ENCODE results near the gene TMEM245.

Gene TMEM245

GRCh38 chr9:109113254-109113653 lies 6.5 kb downstream of the TMEM245 start:
- in situ Hi-C loops (cut with HindIII; ENCODE audit: low pct_ligation_motif_present, low pct_unique_long_range_greater_than_20kb, low sequenced_read_pairs): no loop called here
- no peak for DNase-seq

GRCh38 chr9:109110329-109111021 lies 9.3 kb downstream of the TMEM245 start:
- in situ Hi-C loops (cut with HindIII; ENCODE audit: low pct_ligation_motif_present, low pct_unique_long_range_greater_than_20kb, low sequenced_read_pairs): no loop called here
- peak; percentile 75 for DNase-seq

- in situ Hi-C loops (cut with HindIII; ENCODE audit: low pct_ligation_motif_present, low pct_unique_long_range_greater_than_20kb, low sequenced_read_pairs): no loop called here
Observed at GRCh38 chr9:109109967-109110328, 9.8 kb downstream of the TMEM245 start.

DNA sequence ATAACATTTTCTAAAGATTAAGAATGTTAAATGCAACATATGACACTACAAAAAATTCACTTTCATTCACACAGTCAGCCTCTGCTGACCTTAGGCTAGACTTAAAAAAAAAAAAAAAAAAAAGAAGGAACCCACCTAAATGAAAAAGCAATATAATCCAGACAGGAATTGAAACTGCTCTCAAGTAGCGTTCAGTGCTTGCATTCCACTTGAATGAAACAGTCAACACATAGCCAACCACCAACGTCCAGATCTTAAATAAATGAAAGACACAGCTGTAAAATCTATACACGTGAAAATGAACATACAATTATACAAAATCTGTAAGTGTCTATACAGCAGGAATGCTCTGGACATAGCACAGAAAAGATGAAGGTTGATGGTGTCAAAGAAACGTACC lies 11.4 kb downstream of the TMEM245 start:
- in situ Hi-C loops (cut with HindIII; ENCODE audit: low pct_ligation_motif_present, low pct_unique_long_range_greater_than_20kb, low sequenced_read_pairs): no loop called here
- DNase-seq: peak; percentile 31

More at GRCh38 chr9:109109967-109110328, 9.8 kb downstream of the TMEM245 start:
- peak; percentile 30 for DNase-seq

GRCh38 chr9:109107402-109108240 lies 12.1 kb downstream of the TMEM245 start:
- in situ Hi-C loops (cut with HindIII; ENCODE audit: low pct_ligation_motif_present, low pct_unique_long_range_greater_than_20kb, low sequenced_read_pairs): no loop called here
- DNase-seq: peak; percentile 71

DNA sequence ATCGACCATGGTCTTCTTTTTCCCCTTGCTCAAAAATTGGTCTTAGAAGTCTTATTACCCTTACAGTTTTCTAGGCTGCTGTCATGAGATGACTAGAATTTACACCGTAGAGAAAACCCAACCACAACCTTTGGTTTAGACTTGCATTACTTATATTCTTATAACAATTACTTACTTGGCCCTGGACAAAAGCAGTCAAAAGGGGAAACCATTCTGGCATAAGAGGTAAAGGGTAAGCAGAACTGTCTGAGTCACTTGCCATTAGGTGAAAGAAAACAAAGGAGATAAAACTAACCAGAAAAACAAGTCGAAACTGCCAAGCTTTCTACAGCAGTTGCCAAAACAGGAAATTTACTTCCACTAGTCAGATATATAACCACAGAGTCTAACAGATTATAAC lies 17.9 kb downstream of the TMEM245 start:
- in situ Hi-C loops (cut with HindIII; ENCODE audit: low pct_ligation_motif_present, low pct_unique_long_range_greater_than_20kb, low sequenced_read_pairs): no loop called here
- DNase-seq: no peak

DNA sequence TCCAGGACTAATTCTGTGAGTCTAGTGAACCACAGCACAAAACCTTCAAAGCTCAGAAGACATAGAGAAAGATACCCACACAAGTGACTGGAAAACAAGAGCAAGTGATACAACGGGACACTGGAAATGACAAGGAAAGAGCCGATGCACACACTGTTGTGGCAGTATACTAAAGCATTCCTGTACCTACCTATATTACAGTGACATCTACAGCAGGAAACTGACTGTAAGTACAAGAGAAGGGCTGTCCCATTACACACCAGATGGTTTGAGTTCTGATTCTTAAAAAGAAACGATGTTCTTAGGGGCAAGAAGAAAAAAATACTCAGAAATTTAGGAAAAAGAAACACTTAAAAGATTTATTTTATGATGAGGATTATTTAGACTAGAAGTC lies 18.5 kb downstream of the TMEM245 start:
- no peak for DNase-seq
- in situ Hi-C loops (cut with HindIII; ENCODE audit: low pct_ligation_motif_present, low pct_unique_long_range_greater_than_20kb, low sequenced_read_pairs): no loop called here

- in situ Hi-C loops (cut with HindIII; ENCODE audit: low pct_ligation_motif_present, low pct_unique_long_range_greater_than_20kb, low sequenced_read_pairs): no loop called here
Observed at GRCh38 chr9:109100543-109101201, 19.1 kb downstream of the TMEM245 start.

DNA sequence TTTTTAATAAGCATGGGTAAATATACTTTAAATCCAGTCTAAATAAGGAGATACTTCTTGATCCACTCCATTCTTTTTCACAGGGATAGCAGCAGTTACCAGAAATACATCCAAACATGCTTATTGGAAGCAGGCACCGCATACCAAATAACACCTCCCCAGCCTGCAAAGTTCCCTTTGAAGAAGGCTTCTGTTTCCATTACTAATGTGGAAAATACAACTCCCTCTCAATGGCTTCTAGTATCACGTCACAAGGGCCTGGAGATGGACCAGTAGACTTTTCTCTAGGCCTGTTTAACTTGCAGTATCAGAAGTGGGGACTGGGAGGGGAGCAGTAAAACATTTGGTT lies 20.8 kb downstream of the TMEM245 start:
- DNase-seq: no peak
- in situ Hi-C loops (cut with HindIII; ENCODE audit: low pct_ligation_motif_present, low pct_unique_long_range_greater_than_20kb, low sequenced_read_pairs): no loop called here

More at GRCh38 chr9:109100543-109101201, 19.1 kb downstream of the TMEM245 start:
- no peak for DNase-seq

- DNase-seq: no peak
- in situ Hi-C loops (cut with HindIII; ENCODE audit: low pct_ligation_motif_present, low pct_unique_long_range_greater_than_20kb, low sequenced_read_pairs): no loop called here
Observed at GRCh38 chr9:109098171-109098959, 21.4 kb downstream of the TMEM245 start.

GRCh38 chr9:109097146-109097545 lies 22.6 kb downstream of the TMEM245 start:
- in situ Hi-C loops (cut with HindIII; ENCODE audit: low pct_ligation_motif_present, low pct_unique_long_range_greater_than_20kb, low sequenced_read_pairs): no loop called here

DNA sequence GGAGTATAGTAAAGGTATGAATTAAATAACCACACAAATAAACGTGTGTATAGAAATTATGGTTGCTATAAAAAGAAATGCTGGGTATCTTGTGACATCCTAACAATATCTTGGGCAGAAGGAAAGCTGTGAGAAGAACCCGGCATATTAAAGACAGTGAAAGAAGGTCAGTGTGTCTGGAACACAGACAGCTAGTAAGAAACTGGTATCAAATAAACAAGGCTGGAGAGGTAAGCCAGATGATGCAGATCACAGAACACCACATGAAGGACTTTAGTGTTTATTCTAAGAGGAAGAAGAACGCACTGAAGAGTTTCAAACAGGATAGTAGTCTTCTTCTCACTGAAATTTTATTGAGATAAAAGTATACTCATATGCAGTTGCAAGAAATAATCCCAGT lies 24.4 kb downstream of the TMEM245 start:
- in situ Hi-C loops (cut with HindIII; ENCODE audit: low pct_ligation_motif_present, low pct_unique_long_range_greater_than_20kb, low sequenced_read_pairs): no loop called here
- no peak for DNase-seq

More at GRCh38 chr9:109097146-109097545, 22.6 kb downstream of the TMEM245 start:
- no peak for DNase-seq

DNA sequence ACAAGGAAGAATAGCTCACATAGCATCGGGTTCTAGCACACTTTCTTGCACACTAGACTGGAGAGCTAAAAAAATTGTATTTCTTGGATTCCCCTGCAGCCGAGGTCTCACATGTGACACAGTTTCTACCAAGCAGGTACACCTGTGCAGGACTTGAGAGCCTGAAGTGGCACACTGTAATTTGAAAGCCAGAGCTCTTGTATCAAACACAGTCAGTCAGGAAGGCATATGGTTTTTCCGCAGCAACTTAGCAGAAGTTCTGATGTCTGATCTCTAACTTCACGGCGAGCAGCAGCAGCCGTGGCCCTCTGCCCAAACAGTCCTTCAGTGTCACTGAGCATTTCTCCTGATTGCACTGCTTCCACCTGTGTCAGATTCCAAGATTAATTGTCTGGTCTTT lies 25.5 kb downstream of the TMEM245 start:
- in situ Hi-C loops (cut with HindIII; ENCODE audit: low pct_ligation_motif_present, low pct_unique_long_range_greater_than_20kb, low sequenced_read_pairs): no loop called here
- DNase-seq: no peak

DNA sequence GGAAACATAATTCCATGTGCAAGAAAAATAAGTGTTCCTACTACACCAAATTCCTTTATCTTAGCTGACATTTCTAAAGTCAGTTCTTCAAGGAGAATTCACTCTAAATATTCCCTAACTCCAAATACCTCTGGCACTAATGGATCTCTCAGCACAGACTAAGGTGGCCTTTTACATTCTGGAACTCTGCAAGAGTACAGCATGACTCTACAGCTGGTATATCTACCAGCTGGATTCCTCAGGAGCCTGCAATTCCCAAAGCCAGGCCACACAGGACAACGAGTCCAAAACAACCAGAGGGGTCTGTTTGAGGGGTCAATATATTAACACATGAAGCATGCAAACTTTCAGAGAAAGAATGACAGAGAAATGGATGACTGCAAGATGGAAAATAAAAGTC lies 27.2 kb downstream of the TMEM245 start:
- in situ Hi-C loops (cut with HindIII; ENCODE audit: low pct_ligation_motif_present, low pct_unique_long_range_greater_than_20kb, low sequenced_read_pairs): no loop called here
- DNase-seq: no peak

DNA sequence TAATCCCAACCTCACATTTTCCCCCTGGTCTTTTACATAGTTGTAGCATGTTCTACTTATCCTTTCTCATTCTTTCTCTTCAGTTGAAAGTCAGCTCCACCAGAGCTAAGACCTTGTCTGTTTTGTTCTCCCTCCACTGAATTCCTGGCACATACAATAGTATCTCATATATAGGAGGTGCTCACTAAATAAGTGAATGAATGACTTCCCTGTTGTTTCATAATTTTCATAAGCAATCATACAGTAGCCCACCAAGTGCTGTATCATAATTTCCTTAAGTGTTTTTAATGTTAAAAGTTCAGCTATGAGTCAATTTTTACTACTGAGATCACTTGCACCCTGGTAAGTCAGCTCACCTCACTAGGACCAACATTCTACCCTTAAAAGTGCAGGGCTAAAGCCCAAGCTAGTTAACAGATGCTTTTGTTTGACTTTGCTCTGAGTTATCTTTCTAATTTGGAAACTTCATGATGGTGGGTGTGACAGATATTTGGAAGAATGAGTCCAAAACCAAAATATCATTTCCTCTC lies 27.6 kb downstream of the TMEM245 start:
- in situ Hi-C loops (cut with HindIII; ENCODE audit: low pct_ligation_motif_present, low pct_unique_long_range_greater_than_20kb, low sequenced_read_pairs): no loop called here

GRCh38 chr9:109088221-109088620 lies 31.5 kb downstream of the TMEM245 start:
- in situ Hi-C loops (cut with HindIII; ENCODE audit: low pct_ligation_motif_present, low pct_unique_long_range_greater_than_20kb, low sequenced_read_pairs): no loop called here
- no peak for DNase-seq

More for the DNA sequence above, 27.6 kb downstream of the TMEM245 start:
- no peak for DNase-seq

- in situ Hi-C loops (cut with HindIII; ENCODE audit: low pct_ligation_motif_present, low pct_unique_long_range_greater_than_20kb, low sequenced_read_pairs): no loop called here
- no peak for DNase-seq
Observed at GRCh38 chr9:109087795-109088194, 32.0 kb downstream of the TMEM245 start.

- in situ Hi-C loops (cut with HindIII; ENCODE audit: low pct_ligation_motif_present, low pct_unique_long_range_greater_than_20kb, low sequenced_read_pairs): no loop called here
- DNase-seq: no peak
Observed at GRCh38 chr9:109086221-109086620, 33.5 kb downstream of the TMEM245 start.
